HG03108 (cell line): Measurements from ENCODE around the gene AP4M1.

Experiments used
- ATAC-seq: cut with Tn5 transposase; IDR thresholded peaks from one replicate; pipeline ENCODE4 v1.9.1; 2021; ENCODE audit warnings: moderate library complexity; ENCODE audit not compliant: unreplicated experiment

AP4M1 gene

GRCh38 chr7:100157334-100158228 is 56.1 kb downstream of the AP4M1 start:
- no peak for ATAC-seq
